WTC11 (cell line): ENCODE data around the gene BRIX1. TPM values are rescaled to one million over a fixed set of nuclear protein-coding genes. Genes with fewer than 3 reads are reported as not detected.

Experiments used
- ATAC-seq: fragments of 200-7000 bp; cut with Tn5 transposase; 2 replicates; pipeline ENCODE4 v1.10.0; 2021; ENCODE audit warnings: mild to moderate bottlenecking, moderate library complexity
- CTCF ChIA-PET: fragments of 300-600 bp; sonication (Branson Sonifier 250); formaldehyde crosslinking; loops from one replicate; lab custom pipeline; 2021; ENCODE audit warnings: antibody characterized with exemption; lab: Charles Lee
- POLR2A ChIA-PET: fragments of 350-600 bp; sonication (Branson Sonifier 250); formaldehyde crosslinking; loops from one replicate; lab custom pipeline; 2021; ENCODE audit warnings: antibody characterized with exemption; lab: Charles Lee
- DNase-seq: peaks from one replicate; pipeline ENCODE4 v3.0.0; 2021; ENCODE audit warnings: low spot score
- H3K27ac Mint-ChIP-seq: 2 replicates; pipeline ENCODE4 v1.8.0; 2021; ENCODE audit warnings: mixed read lengths
- H3K27me3 Mint-ChIP-seq: 2 replicates; pipeline ENCODE4 v1.8.0; 2021; ENCODE audit warnings: low read depth, mild to moderate bottlenecking, moderate library complexity, mixed read lengths
- H3K36me3 Mint-ChIP-seq: 2 replicates; pipeline ENCODE4 v1.8.0; 2021; ENCODE audit warnings: mixed read lengths
- H3K4me1 Mint-ChIP-seq: 2 replicates; pipeline ENCODE4 v1.8.0; 2022; ENCODE audit warnings: mixed read lengths
- H3K4me3 Mint-ChIP-seq: 2 replicates; pipeline ENCODE4 v1.8.0; 2021; ENCODE audit warnings: mild to moderate bottlenecking, moderate library complexity, mixed read lengths
- H3K9me3 Mint-ChIP-seq: 2 replicates; pipeline ENCODE4 v1.8.0; 2021; ENCODE audit warnings: mixed read lengths
- ATF1 ChIP-seq: sonication (generic); formaldehyde crosslinking; IDR thresholded peaks from 2 replicates; pipeline ENCODE4 v1.8.1; 2023; ENCODE audit warnings: mild to moderate bottlenecking, moderate library complexity, missing genetic modification reagents
- CBFB ChIP-seq: sonication (generic); formaldehyde crosslinking; IDR thresholded peaks from 2 replicates; pipeline ENCODE4 v1.8.1; 2022; ENCODE audit warnings: mild to moderate bottlenecking, low read depth, missing genetic modification reagents
- CREM ChIP-seq: sonication (generic); formaldehyde crosslinking; IDR thresholded peaks from 2 replicates; pipeline ENCODE4 v1.8.1; 2022; ENCODE audit warnings: mild to moderate bottlenecking, missing genetic modification reagents, moderate library complexity
- CTCF ChIP-seq: fragments of 200-600 bp; IDR thresholded peaks from 2 replicates; pipeline ENCODE4 v1.8.0; 2022; ENCODE audit warnings: antibody characterized with exemption
- E2F5 ChIP-seq: sonication (generic); formaldehyde crosslinking; IDR thresholded peaks from 2 replicates; pipeline ENCODE4 v1.8.1; 2022; ENCODE audit warnings: mild to moderate bottlenecking, moderate library complexity, missing genetic modification reagents
- GTF2I ChIP-seq: fragments of 250-450 bp; sonication (Bioruptor Pico); conservative IDR thresholded peaks from 2 replicates; pipeline ENCODE4 v1.4.0; 2021; ENCODE audit warnings: mild to moderate bottlenecking
- NFYB ChIP-seq: sonication (generic); formaldehyde crosslinking; conservative IDR thresholded peaks from 2 replicates; pipeline ENCODE4 v1.8.0; 2022; ENCODE audit warnings: low read depth, missing genetic modification reagents
- NR3C1 ChIP-seq: sonication (generic); formaldehyde crosslinking; conservative IDR thresholded peaks from 2 replicates; pipeline ENCODE4 v1.8.1; 2023; ENCODE audit warnings: low read depth, mild to moderate bottlenecking, missing genetic modification reagents
- PRDM15 ChIP-seq: sonication (generic); formaldehyde crosslinking; IDR thresholded peaks from 2 replicates; pipeline ENCODE4 v1.8.0; 2022; ENCODE audit warnings: missing genetic modification reagents
- SMAD4 ChIP-seq: sonication (generic); formaldehyde crosslinking; IDR thresholded peaks from 2 replicates; pipeline ENCODE4 v1.8.0; 2022; ENCODE audit warnings: mild to moderate bottlenecking, missing genetic modification reagents
- TCF7 ChIP-seq: sonication (generic); formaldehyde crosslinking; IDR thresholded peaks from 2 replicates; pipeline ENCODE4 v1.8.0; 2022; ENCODE audit warnings: mild to moderate bottlenecking, low read depth, missing genetic modification reagents, moderate library complexity
- USF2 ChIP-seq: sonication (generic); formaldehyde crosslinking; IDR thresholded peaks from 2 replicates; pipeline ENCODE4 v1.8.1; 2023; ENCODE audit warnings: mild to moderate bottlenecking, missing genetic modification reagents, moderate library complexity
- ZNF232 ChIP-seq: sonication (generic); formaldehyde crosslinking; IDR thresholded peaks from 2 replicates; pipeline ENCODE4 v1.8.0; 2022; ENCODE audit warnings: mild to moderate bottlenecking, missing genetic modification reagents
- ZNF281 ChIP-seq: sonication (generic); formaldehyde crosslinking; IDR thresholded peaks from 2 replicates; pipeline ENCODE4 v1.8.0; 2023; ENCODE audit warnings: mild to moderate bottlenecking, missing genetic modification reagents
- ZNF532 ChIP-seq: fragments of 250-450 bp; sonication (Bioruptor Pico); IDR thresholded peaks from 2 replicates; pipeline ENCODE4 v1.9.0; 2021; ENCODE audit warnings: mild to moderate bottlenecking, borderline replicate concordance
- ZNF671 ChIP-seq: fragments of 250-450 bp; sonication (Bioruptor Pico); IDR thresholded peaks from 2 replicates; pipeline ENCODE4 v1.8.0; 2021; ENCODE audit warnings: mild to moderate bottlenecking
- total RNA-seq: library from RNA; stranded (reverse); gene quantifications from 3 replicates; pipeline ENCODE4 v1.2.3, GENCODE V29; 2021

The BRIX1 gene
- total RNA-seq, 1 experiment from 2014 or later: 57.3 TPM

GRCh38 chr5:34957857-34958690 is 42.6 kb downstream of the BRIX1 start:
- CTCF ChIA-PET: interaction anchor here (0.5 to 3.1 kb wide), 9 partner anchors 8 to 1498 kb away, joined by 3 to 33 read pairs (median 4); partner anchors contain the start of genes BRIX1, DNAJC21 and RAD1
- H3K27me3 Mint-ChIP-seq: no peaks in the 10 kb centered on the region
- no peak overlapping the region; the same call in 1 of the 2 replicates for H3K27ac Mint-ChIP-seq
- POLR2A ChIA-PET: interaction anchor here (1.1 kb wide), 1 partner anchor 28 kb away, joined by 3 read pairs; no protein-coding TSS in a partner anchor
- no peaks in the 10 kb centered on the region for H3K9me3 Mint-ChIP-seq
- peaks cover 24% of the 10 kb centered on the region for H3K36me3 Mint-ChIP-seq
- no peaks in the 10 kb centered on the region for H3K4me1 Mint-ChIP-seq
- H3K4me3 Mint-ChIP-seq: no peak overlapping the region
- ATAC-seq: peak; percentile 91
- no peak for TF ChIP-seq TCF7 (CRISPR knock-in tag)
- TF ChIP-seq GTF2I (CRISPR knock-in tag): no peak
- no peak for TF ChIP-seq NFYB (CRISPR knock-in tag)
- TF ChIP-seq SMAD4 (CRISPR knock-in tag): no peak
- DNase-seq: no peak

- POLR2A ChIA-PET: no interaction called here
- peaks cover 18% of the 10 kb centered on the region for H3K36me3 Mint-ChIP-seq
- DNase-seq (no peak), ATAC-seq (no peak)
- no peaks in the 10 kb centered on the region for H3K4me1 Mint-ChIP-seq
- CTCF ChIA-PET: interaction anchor here (2.1 to 3.7 kb wide), 3 partner anchors 30 to 44 kb away, joined by 9 to 33 read pairs (median 19); partner anchors contain the start of gene DNAJC21
- no peaks in the 10 kb centered on the region for H3K27me3 Mint-ChIP-seq
- H3K4me3 Mint-ChIP-seq: no peak overlapping the region
- no peaks in the 10 kb centered on the region for H3K9me3 Mint-ChIP-seq
- H3K27ac Mint-ChIP-seq: no peak overlapping the region
- TF ChIP-seq USF2: no peak
- no peak for TF ChIP-seq PRDM15
- no peak for TF ChIP-seq E2F5 (CRISPR knock-in tag)
- no peak for TF ChIP-seq ZNF232 (CRISPR knock-in tag)
- no peak for TF ChIP-seq NR3C1
- no peak for TF ChIP-seq ZNF281 (CRISPR knock-in tag)
- no peak for TF ChIP-seq ZNF671 (CRISPR knock-in tag)
- TF ChIP-seq CTCF: no peak
- TF ChIP-seq ZNF532 (CRISPR knock-in tag): no peak
- TF ChIP-seq CREM: no peak
- TF ChIP-seq ATF1 (CRISPR knock-in tag): no peak
- no peak for TF ChIP-seq CBFB
Observed at GRCh38 chr5:34959323-34959722, 43.8 kb downstream of the BRIX1 start.
